ENCODE data around the gene PRR11. TPM values are rescaled to one million over a fixed set of nuclear protein-coding genes. Genes with fewer than 3 reads are reported as not detected.
"Not testable (repeated sequence)": the region's sequence is repeated elsewhere in the genome, so short reads cannot be mapped to it uniquely, and the experiment has no call there.

Gene PRR11
- total and polyA plus RNA-seq, 8 donors: 3.1 to 43.6 (median 19.0) TPM

GRCh38 chr17:59223813-59224212 is 68.3 kb downstream of the PRR11 start:
- H3K27me3 ChIP-seq: no peaks in the 10 kb centered on the region
- no peak for DNase-seq
- intact Hi-C loops (cut with DNase I): no loop called here
- H3K4me3 ChIP-seq: no peak overlapping the region
- no peak for ATAC-seq
- H3K4me1 ChIP-seq: peaks cover 0 to 15% of the 10 kb centered on the region in 2 donors
- no peaks in the 10 kb centered on the region for H3K36me3 ChIP-seq
- TF ChIP-seq CTCF (IDR thresholded peaks at IDR 0.05): no peak
- H3K27ac ChIP-seq: no peak overlapping the region
- no peaks in the 10 kb centered on the region for H3K9me3 ChIP-seq

GRCh38 chr17:59228588-59228987 is 73.0 kb downstream of the PRR11 start:
- H3K36me3 ChIP-seq; DNase-seq; H3K9me3 ChIP-seq; ATAC-seq; H3K4me1 ChIP-seq; H3K4me3 ChIP-seq; H3K27me3 ChIP-seq; H3K27ac ChIP-seq; intact Hi-C loops (cut with DNase I): not testable (repeated sequence)

DNA sequence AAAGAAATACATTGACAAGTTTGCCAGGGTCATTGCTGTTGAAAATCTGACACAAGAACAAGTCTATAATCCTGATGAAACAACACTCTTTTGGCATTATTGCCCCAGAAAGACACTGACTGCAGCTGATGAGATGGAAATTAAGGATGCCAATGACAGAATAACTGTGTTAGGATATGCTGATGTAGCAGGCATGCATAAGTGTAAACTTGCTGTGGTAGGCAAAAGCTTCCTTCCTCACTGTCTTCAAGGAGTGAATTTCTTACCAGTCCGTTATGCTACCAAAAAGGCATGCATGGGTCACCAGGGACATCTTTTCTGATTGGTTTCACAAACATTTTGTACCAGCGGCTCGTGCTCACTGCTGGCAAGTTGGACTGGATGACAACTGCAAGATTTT is 75.2 kb downstream of the PRR11 start:
- no peak for TF ChIP-seq CTCF (IDR thresholded peaks at IDR 0.05)
- no peak for ATAC-seq
- intact Hi-C loops (cut with DNase I): no loop called here

GRCh38 chr17:59234631-59235030 is 79.1 kb downstream of the PRR11 start:
- no peaks in the 10 kb centered on the region for H3K27me3 ChIP-seq
- H3K4me3 ChIP-seq: no peak overlapping the region
- intact Hi-C loops (cut with DNase I): no loop called here
- H3K4me1 ChIP-seq: no peaks in the 10 kb centered on the region
- DNase-seq (no peak), ATAC-seq (no peak)
- no peak overlapping the region for H3K27ac ChIP-seq
- no peak for TF ChIP-seq CTCF (IDR thresholded peaks at IDR 0.05)
- H3K9me3 ChIP-seq: no peaks in the 10 kb centered on the region
- H3K36me3 ChIP-seq: no peaks in the 10 kb centered on the region

More for the DNA sequence above, 75.2 kb downstream of the PRR11 start:
- Histone ChIP-seq H3K27ac (no peak overlapping the region), H3K36me3 (no peaks in the 10 kb centered on the region), H3K4me3 (no peak overlapping the region), H3K9me3 (no peaks in the 10 kb centered on the region), H3K27me3 (no peaks in the 10 kb centered on the region), H3K4me1 (no peaks in the 10 kb centered on the region)
- no peak for DNase-seq

DNA sequence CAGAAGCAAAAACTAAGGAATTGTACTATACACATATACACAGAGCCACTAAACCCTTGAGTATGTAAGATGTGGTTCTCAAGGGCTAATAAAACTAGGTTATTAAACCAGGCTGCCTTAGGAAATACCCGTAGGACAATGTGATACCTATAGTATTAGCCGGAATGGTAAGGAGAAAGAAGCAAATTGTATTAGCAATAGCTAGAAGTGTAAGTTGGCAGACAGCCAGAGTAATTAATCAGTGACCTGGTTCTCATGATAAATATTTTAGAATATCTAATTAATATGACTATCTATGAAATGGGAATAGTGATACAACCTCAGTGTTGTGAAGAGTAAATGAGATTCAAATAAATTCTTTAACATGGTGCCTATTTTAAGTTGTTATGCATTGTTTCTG is 83.4 kb downstream of the PRR11 start:
- H3K27ac ChIP-seq: no peak overlapping the region
- no peaks in the 10 kb centered on the region for H3K27me3 ChIP-seq
- no peaks in the 10 kb centered on the region for H3K9me3 ChIP-seq
- intact Hi-C loops (cut with DNase I): no loop called here
- H3K36me3 ChIP-seq: no peaks in the 10 kb centered on the region
- TF ChIP-seq CTCF (IDR thresholded peaks at IDR 0.05): no peak
- H3K4me3 ChIP-seq: no peak overlapping the region
- no peak for DNase-seq
- no peaks in the 10 kb centered on the region for H3K4me1 ChIP-seq
- no peak for ATAC-seq

- intact Hi-C loops (cut with DNase I): no loop called here
- TF ChIP-seq CTCF (IDR thresholded peaks at IDR 0.05): no peak
- no peak for ATAC-seq
- no peak for DNase-seq
- no peaks in the 10 kb centered on the region for H3K27me3 ChIP-seq
- H3K36me3 ChIP-seq: no peaks in the 10 kb centered on the region
- no peak overlapping the region for H3K4me3 ChIP-seq
- H3K9me3 ChIP-seq: no peaks in the 10 kb centered on the region
- H3K4me1 ChIP-seq: no peaks in the 10 kb centered on the region
- no peak overlapping the region for H3K27ac ChIP-seq
Measured at GRCh38 chr17:59244081-59244480, 88.5 kb downstream of the PRR11 start.
